NB4 (cell line): ENCODE results near the gene PDE4B.

Experiments
- DNase-seq: peaks from one replicate; pipeline ENCODE4 v3.0.0; 2010; ENCODE audit warnings: low read depth
- H3K4me3 ChIP-seq: one replicate; pipeline ENCODE4 v1.5.1; 2011; ENCODE audit warnings: mild to moderate bottlenecking, low read depth, low read length, moderate library complexity
- CTCF ChIP-seq: IDR thresholded peaks from one replicate; pipeline ENCODE4 v1.5.1; 2012; ENCODE audit warnings: low read depth, low read length
- MAX ChIP-seq: IDR thresholded peaks from 2 replicates; pipeline ENCODE4 v1.6.1; 2011; ENCODE audit warnings: low read depth, low read length
- MYC ChIP-seq: IDR thresholded peaks from 2 replicates; pipeline ENCODE4 v1.6.1; 2011; ENCODE audit warnings: low read depth, low read length
- POLR2A ChIP-seq: IDR thresholded peaks from 2 replicates; pipeline ENCODE4 v1.6.1; 2011; ENCODE audit warnings: mild to moderate bottlenecking; ENCODE audit not compliant: insufficient read length; ENCODE audit errors: extremely low read depth

PDE4B gene

GRCh38 chr1:66182026-66182425, 389.3 kb downstream of the PDE4B start:
- DNase-seq: no peak
- no peak overlapping the region for H3K4me3 ChIP-seq
- TF ChIP-seq POLR2A (no peak), CTCF (no peak), MYC (no peak), MAX (no peak)

- no peak overlapping the region for H3K4me3 ChIP-seq
- no peak for TF ChIP-seq CTCF
- no peak for TF ChIP-seq POLR2A
- no peak for TF ChIP-seq MYC
- no peak for TF ChIP-seq MAX
- DNase-seq: no peak
Measured at GRCh38 chr1:66182551-66183178, 390.0 kb downstream of the PDE4B start.

GRCh38 chr1:66183400-66183799, 390.7 kb downstream of the PDE4B start:
- no peak for DNase-seq
- H3K4me3 ChIP-seq: no peak overlapping the region
- no peak for TF ChIP-seq POLR2A
- TF ChIP-seq MAX: no peak
- TF ChIP-seq MYC: no peak
- no peak for TF ChIP-seq CTCF

- H3K4me3 ChIP-seq: no peak overlapping the region
- no peak for DNase-seq
- TF ChIP-seq POLR2A: no peak
Measured at GRCh38 chr1:66197120-66197519, 404.4 kb downstream of the PDE4B start.

- no peak for DNase-seq
- H3K4me3 ChIP-seq: no peak overlapping the region
- TF ChIP-seq POLR2A (no peak), MYC (no peak), MAX (no peak), CTCF (no peak)
Measured at GRCh38 chr1:66197785-66198184, 405.1 kb downstream of the PDE4B start.

GRCh38 chr1:66206563-66207144, 414.0 kb downstream of the PDE4B start:
- DNase-seq: no peak
- H3K4me3 ChIP-seq: no peak overlapping the region
- no peak for TF ChIP-seq MYC
- TF ChIP-seq CTCF: no peak
- no peak for TF ChIP-seq POLR2A
- no peak for TF ChIP-seq MAX
